ENCODE measurements around the gene NCOA7. TPM values are rescaled to one million over a fixed set of nuclear protein-coding genes. Genes with fewer than 3 reads are reported as not detected.
A peak's percentile ranks its signal among the peaks of the same experiment; 100 is the strongest.

The NCOA7 gene
- total RNA-seq, 1 experiment from 2014 or later: 17.9 TPM

- peak; percentile 92 for DNase-seq (ENCODE audit: low read depth)
Observed at GRCh38 chr6:125812394-125813292, 21.9 kb downstream of the NCOA7 start.

- no peak for DNase-seq (ENCODE audit: low read depth)
Observed at GRCh38 chr6:125814481-125814880, 23.7 kb downstream of the NCOA7 start.

- no peak for DNase-seq (ENCODE audit: low read depth)
Observed at GRCh38 chr6:125815080-125815910, 24.5 kb downstream of the NCOA7 start.

- DNase-seq (ENCODE audit: low read depth): no peak
Observed at GRCh38 chr6:125816828-125817280, 26.1 kb downstream of the NCOA7 start.

GRCh38 chr6:125818225-125818657 is 27.5 kb downstream of the NCOA7 start:
- no peak for DNase-seq (ENCODE audit: low read depth)

- no peak for DNase-seq (ENCODE audit: low read depth)
Observed at GRCh38 chr6:125818772-125819260, 28.1 kb downstream of the NCOA7 start.

GRCh38 chr6:125819535-125820326 is 29.0 kb downstream of the NCOA7 start:
- DNase-seq (ENCODE audit: low read depth): no peak

- DNase-seq (ENCODE audit: low read depth): peak; percentile 37
Observed at GRCh38 chr6:125821825-125822281, 31.1 kb downstream of the NCOA7 start.

- DNase-seq (ENCODE audit: low read depth): no peak
Observed at GRCh38 chr6:125823180-125823579, 32.4 kb downstream of the NCOA7 start.

- DNase-seq (ENCODE audit: low read depth): no peak
Observed at GRCh38 chr6:125824946-125825771, 34.4 kb downstream of the NCOA7 start.

- no peak for DNase-seq (ENCODE audit: low read depth)
Observed at GRCh38 chr6:125826695-125827463, 36.1 kb downstream of the NCOA7 start.

- no peak for DNase-seq (ENCODE audit: low read depth)
Observed at GRCh38 chr6:125827788-125828320, 37.1 kb downstream of the NCOA7 start.

- no peak for DNase-seq (ENCODE audit: low read depth)
Observed at GRCh38 chr6:125828476-125829039, 37.8 kb downstream of the NCOA7 start.

- DNase-seq (ENCODE audit: low read depth): no peak
Observed at GRCh38 chr6:125829433-125829832, 38.7 kb downstream of the NCOA7 start.

GRCh38 chr6:125831659-125832058 is 40.9 kb downstream of the NCOA7 start:
- no peak for DNase-seq (ENCODE audit: low read depth)

- DNase-seq (ENCODE audit: low read depth): no peak
Observed at GRCh38 chr6:125832391-125833117, 41.8 kb downstream of the NCOA7 start.

- DNase-seq (ENCODE audit: low read depth): no peak
Observed at GRCh38 chr6:125834348-125834747, 43.6 kb downstream of the NCOA7 start.

GRCh38 chr6:125835221-125835744 is 44.5 kb downstream of the NCOA7 start:
- DNase-seq (ENCODE audit: low read depth): no peak
